Muscle layer of duodenum (tissue), 2 donors: Measurements from ENCODE around the gene TNNT1.

ENCODE experiments used
- H3K27ac ChIP-seq: one replicate; pipeline ENCODE4 v1.7.0; 2013; ENCODE audit warnings: mild to moderate bottlenecking, low read length
- H3K27me3 ChIP-seq: one replicate; pipeline ENCODE4 v1.7.0; 2013; ENCODE audit warnings: low read depth, mild to moderate bottlenecking, control low read depth, low read length
- H3K36me3 ChIP-seq, 2 donors: one replicate each; pipeline ENCODE4 v1.7.0; 2013; ENCODE audit warnings: low read length in 2 of 2, control low read depth in 1 of 2, mild to moderate bottlenecking in 1 of 2; ENCODE audit not compliant: insufficient read depth in 2 of 2, control insufficient read depth in 1 of 2
- H3K4me1 ChIP-seq, 2 donors: one replicate each; pipeline ENCODE4 v1.7.0; 2013; ENCODE audit warnings: low read length in 2 of 2, mild to moderate bottlenecking in 2 of 2, control low read depth in 1 of 2, moderate library complexity in 1 of 2; ENCODE audit not compliant: insufficient read depth in 2 of 2, control insufficient read depth in 1 of 2
- H3K4me3 ChIP-seq, 2 donors: one replicate each; pipeline ENCODE4 v1.7.0; 2013; ENCODE audit warnings: low read length in 2 of 2, low read depth in 1 of 2, mild to moderate bottlenecking in 1 of 2
- H3K9me3 ChIP-seq, 2 donors: one replicate each; pipeline ENCODE4 v1.7.0; 2013; ENCODE audit warnings: low read length in 2 of 2, control low read depth in 1 of 2, mild to moderate bottlenecking in 1 of 2; ENCODE audit not compliant: control insufficient read depth in 1 of 2
- donor health status: healthy.

The TNNT1 gene

DNA sequence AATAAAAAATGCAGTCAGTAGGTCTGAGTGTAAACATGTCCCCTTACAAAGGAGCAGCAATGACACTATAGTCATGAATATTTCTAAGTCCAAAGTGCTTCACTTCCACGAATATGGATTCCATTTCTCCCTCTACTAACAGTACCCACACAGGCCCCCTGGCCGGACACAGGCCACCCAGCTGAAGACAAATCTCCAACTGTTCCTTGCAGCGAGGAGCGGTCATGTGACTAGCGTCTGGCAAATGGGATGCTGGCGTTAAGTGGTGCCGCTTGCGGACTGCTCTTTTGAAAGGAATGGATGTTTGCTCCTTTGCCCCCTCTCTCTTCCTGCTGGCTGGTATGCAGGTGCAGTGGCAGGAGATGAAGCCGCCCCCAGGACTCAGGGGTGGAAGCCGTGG, 47.7 kb downstream of the TNNT1 start:
- H3K9me3 ChIP-seq: peaks cover 0 to 3% of the 10 kb centered on the region in 2 donors
- H3K4me3 ChIP-seq: no peak overlapping the region
- no peak overlapping the region for H3K27ac ChIP-seq
- H3K4me1 ChIP-seq: peaks cover 0 to 4% of the 10 kb centered on the region in 2 donors
- no peaks in the 10 kb centered on the region for H3K27me3 ChIP-seq
- peaks cover 17 to 57% of the 10 kb centered on the region in 2 donors for H3K36me3 ChIP-seq

GRCh38 chr19:55099557-55100506, 49.2 kb downstream of the TNNT1 start:
- peaks cover 0 to 3% of the 10 kb centered on the region in 2 donors for H3K9me3 ChIP-seq
- no peaks in the 10 kb centered on the region for H3K27me3 ChIP-seq
- peaks cover 0 to 4% of the 10 kb centered on the region in 2 donors for H3K4me1 ChIP-seq
- H3K27ac ChIP-seq: no peak overlapping the region
- H3K4me3 ChIP-seq: no peak overlapping the region
- peaks cover 21 to 54% of the 10 kb centered on the region in 2 donors for H3K36me3 ChIP-seq

- H3K27ac ChIP-seq: no peak overlapping the region
- peaks cover 28 to 62% of the 10 kb centered on the region in 2 donors for H3K36me3 ChIP-seq
- H3K4me3 ChIP-seq: no peak overlapping the region
- H3K9me3 ChIP-seq: peaks cover 0 to 3% of the 10 kb centered on the region in 2 donors
- H3K27me3 ChIP-seq: no peaks in the 10 kb centered on the region
- H3K4me1 ChIP-seq: peaks cover 0 to 4% of the 10 kb centered on the region in 2 donors
These were observed 50.1 kb downstream of the TNNT1 start for GRCh38 chr19:55098716-55099556.

DNA sequence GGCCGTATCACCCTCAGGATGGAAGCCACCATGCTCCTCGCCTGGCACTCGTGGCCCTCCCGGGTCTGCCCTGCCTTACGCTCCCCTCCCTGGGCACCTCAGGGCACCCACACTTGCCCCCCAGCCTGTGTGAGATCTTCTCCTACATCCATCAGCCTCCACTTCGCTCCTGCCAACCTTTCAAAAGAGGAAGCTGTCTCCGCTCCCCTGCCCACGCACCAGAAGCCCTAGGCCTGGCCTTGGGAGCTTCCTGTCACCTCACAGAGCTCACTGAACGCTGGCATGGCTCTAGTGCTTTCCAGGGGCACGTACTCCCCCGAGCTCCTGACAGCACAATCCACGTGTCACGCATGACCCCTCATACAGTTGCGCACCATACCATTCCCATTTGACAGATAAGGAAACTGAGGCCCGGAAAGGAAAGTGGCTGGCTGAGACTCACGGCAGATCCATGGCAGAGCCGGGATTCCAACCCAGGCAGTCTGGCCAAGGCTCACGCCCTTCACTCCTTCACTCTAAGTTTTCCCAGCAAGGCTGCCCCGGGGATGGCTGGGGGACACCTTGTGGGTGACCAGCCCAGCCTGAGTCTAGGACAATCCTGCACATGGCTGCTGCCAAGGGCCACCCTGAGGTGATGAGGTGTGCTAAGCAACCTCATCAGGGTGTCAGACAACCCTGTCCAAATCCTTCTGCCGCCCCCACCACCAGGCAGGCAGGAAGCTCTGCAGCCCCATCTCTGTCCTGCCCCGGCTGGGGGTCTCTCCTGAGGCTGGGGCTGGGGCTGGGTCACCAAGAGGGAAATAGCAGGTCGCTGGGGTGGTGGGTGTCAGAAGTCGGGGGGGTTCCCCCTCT, 50.9 kb downstream of the TNNT1 start:
- peaks cover 0 to 4% of the 10 kb centered on the region in 2 donors for H3K4me1 ChIP-seq
- H3K9me3 ChIP-seq: no peaks in the 10 kb centered on the region
- H3K27ac ChIP-seq: no peak overlapping the region
- H3K36me3 ChIP-seq: peaks cover 22 to 57% of the 10 kb centered on the region in 2 donors
- no peak overlapping the region for H3K4me3 ChIP-seq
- no peaks in the 10 kb centered on the region for H3K27me3 ChIP-seq

DNA sequence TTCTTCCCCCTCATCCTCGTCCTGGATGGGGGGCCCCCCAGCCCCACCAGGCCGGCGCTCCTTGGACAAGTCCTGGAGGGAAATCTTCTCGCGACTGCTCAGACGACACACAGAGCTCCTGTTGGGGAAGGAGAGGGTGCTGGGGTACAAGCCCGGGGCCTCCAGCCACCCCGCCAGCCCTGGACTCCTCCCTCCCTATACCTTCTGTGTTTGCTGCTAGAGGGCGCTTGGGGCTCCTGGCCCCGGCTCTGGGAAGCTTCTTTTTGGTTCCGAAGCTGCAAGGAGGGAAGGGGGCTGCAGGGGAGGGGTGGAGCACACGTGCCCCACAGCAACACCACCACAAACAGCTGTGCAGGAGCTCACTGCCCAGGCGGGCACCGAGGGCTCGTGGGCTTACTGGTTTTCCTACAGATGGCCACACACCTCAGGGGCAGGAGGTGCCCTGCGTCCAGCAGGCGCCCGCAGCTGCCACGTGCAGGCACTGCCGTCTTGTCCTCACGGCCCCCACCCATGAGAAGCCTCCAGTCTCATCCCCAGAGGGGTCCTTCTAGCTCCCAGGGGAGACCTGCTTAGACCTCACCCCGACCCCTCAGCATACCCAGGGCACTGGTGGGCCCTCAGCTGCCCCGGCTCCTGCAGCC, 52.8 kb downstream of the TNNT1 start:
- no peak overlapping the region for H3K27ac ChIP-seq
- no peaks in the 10 kb centered on the region for H3K9me3 ChIP-seq
- peaks cover 0 to 4% of the 10 kb centered on the region in 2 donors for H3K4me1 ChIP-seq
- H3K27me3 ChIP-seq: no peaks in the 10 kb centered on the region
- peaks cover 15 to 59% of the 10 kb centered on the region in 2 donors for H3K36me3 ChIP-seq
- no peak overlapping the region for H3K4me3 ChIP-seq

DNA sequence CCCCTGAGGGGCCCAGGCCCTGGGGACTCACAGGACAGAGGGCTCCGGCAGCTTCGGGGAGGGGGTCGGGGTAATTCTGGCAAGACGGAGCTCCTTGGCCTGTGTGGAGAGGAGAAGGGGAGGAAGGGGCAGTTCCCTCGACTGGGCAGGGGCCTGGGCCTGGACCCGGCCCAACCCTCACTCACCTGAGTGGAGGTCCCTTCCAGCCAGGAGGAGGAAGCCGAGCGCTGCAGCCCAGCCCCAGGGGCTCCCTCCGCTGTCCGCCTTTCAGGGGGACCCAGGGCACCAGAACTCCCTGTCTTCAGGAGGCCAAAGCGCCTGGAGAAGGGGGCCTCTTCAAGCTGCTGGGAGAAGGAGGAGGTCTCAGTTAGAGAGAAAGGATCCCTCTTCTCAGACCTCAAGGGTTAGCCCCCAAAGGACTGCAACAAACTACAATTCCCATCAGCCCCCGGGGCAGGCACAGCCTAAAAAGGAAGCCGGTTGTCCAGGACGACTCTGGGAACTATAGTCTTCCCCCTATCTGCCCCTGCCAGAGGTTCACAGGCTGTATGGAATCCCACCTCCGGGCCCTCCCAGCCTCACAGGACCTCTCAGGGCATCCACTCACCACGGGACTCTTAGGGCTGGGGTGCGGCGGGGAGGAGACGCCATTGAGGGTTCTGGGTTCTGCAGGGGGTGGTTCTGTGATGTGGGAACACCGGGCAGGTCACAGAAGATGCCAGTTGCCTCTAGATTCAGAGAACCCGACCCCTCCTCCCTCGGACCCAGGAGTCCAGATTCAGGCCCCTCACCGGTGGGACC, 53.5 kb downstream of the TNNT1 start:
- H3K9me3 ChIP-seq: no peaks in the 10 kb centered on the region
- peaks cover 0 to 4% of the 10 kb centered on the region in 2 donors for H3K4me1 ChIP-seq
- H3K27ac ChIP-seq: no peak overlapping the region
- H3K27me3 ChIP-seq: no peaks in the 10 kb centered on the region
- H3K4me3 ChIP-seq: no peak overlapping the region
- peaks cover 22 to 61% of the 10 kb centered on the region in 2 donors for H3K36me3 ChIP-seq

- H3K4me1 ChIP-seq: peaks cover 0 to 3% of the 10 kb centered on the region in 2 donors
- H3K9me3 ChIP-seq: no peaks in the 10 kb centered on the region
- no peak overlapping the region for H3K27ac ChIP-seq
- H3K27me3 ChIP-seq: no peaks in the 10 kb centered on the region
- no peak overlapping the region for H3K4me3 ChIP-seq
- peaks cover 24 to 62% of the 10 kb centered on the region in 2 donors for H3K36me3 ChIP-seq
These were observed 54.3 kb downstream of the TNNT1 start for GRCh38 chr19:55094456-55095259.

DNA sequence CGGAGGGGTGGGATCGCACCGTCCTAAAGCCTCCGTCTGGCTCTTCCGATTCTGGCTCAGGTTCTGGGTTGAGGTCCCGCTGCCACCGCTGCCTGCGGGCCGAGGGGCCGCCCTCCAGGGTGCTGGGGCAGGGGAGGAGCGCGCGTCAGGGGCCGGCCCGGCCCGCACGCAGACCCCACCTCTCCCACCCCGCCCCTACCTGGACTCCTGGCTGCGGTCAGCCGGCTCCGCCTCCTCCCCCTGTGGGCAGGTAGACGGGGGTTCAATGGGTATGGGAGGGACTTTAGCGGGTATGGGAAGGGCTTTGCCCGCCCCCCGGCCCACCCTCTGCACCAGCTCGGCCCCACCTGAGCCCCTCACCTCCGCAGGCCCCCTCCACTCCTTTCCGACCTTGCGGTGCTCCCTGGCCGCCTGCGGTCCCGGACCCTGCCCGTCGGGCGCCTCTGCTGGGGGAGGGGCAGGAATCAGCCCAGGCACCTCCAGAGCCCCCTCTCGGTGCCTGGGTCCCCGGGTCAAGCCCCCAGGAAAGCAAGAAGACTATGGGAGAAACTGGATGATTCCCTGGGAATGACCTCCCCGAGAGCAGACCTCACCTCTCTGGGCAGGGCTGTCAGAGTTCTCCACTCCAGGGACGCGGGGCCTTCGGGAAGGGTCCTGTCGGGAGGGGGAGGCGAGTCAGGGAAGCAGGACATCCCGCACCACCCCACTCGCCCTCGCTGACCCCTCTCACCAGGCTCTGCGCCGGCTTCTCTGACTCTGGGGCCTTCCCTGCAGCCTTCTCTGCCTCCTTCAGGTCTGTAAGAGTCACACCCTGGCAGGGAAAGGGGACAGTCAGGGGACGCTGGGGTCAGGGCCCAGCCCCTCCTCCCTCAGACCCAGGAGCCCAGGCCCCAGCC, 56.3 kb downstream of the TNNT1 start:
- H3K36me3 ChIP-seq: peaks cover 19 to 46% of the 10 kb centered on the region in 2 donors
- peaks cover 0 to 15% of the 10 kb centered on the region in 2 donors for H3K4me1 ChIP-seq
- no peak overlapping the region for H3K27ac ChIP-seq
- H3K27me3 ChIP-seq: peaks cover 4% of the 10 kb centered on the region
- no peak overlapping the region for H3K4me3 ChIP-seq
- no peaks in the 10 kb centered on the region for H3K9me3 ChIP-seq

- H3K27ac ChIP-seq: no peak overlapping the region
- H3K4me1 ChIP-seq: peaks cover 0 to 23% of the 10 kb centered on the region in 2 donors
- peaks cover 19 to 46% of the 10 kb centered on the region in 2 donors for H3K36me3 ChIP-seq
These were observed 57.1 kb downstream of the TNNT1 start for GRCh38 chr19:55091955-55092354.

More at GRCh38 chr19:55091955-55092354, 57.1 kb downstream of the TNNT1 start:
- no peaks in the 10 kb centered on the region for H3K9me3 ChIP-seq
- H3K4me3 ChIP-seq: no peak overlapping the region
- peaks cover 6% of the 10 kb centered on the region for H3K27me3 ChIP-seq
